Bronchial epithelial cell (primary cell): ENCODE measurements around the gene ABHD6. TPM values are rescaled to one million over a fixed set of nuclear protein-coding genes. Genes with fewer than 3 reads are reported as not detected.

Experiments used
- DNase-seq: peaks from one replicate; pipeline ENCODE4 v3.0.0-alpha.2; 2010; ENCODE audit warnings: low read depth
- FAIRE-seq: peaks from 2 replicates; lab custom pipeline; 2011; peaks lifted over from hg19 to GRCh38; lab: Jason Lieb, UNC
- H3K27me3 ChIP-seq: 2 replicates; pipeline ENCODE4 v1.5.1; 2011; ENCODE audit warnings: low read length; ENCODE audit not compliant: control insufficient read depth, insufficient read depth
- H3K36me3 ChIP-seq: 2 replicates; pipeline ENCODE4 v1.5.1; 2011; ENCODE audit warnings: low read length; ENCODE audit not compliant: control insufficient read depth, insufficient read depth
- H3K4me3 ChIP-seq: 2 replicates; pipeline ENCODE4 v1.5.1; 2011; ENCODE audit warnings: mild to moderate bottlenecking, low read depth, low read length, control low read depth
- CTCF ChIP-seq: IDR thresholded peaks from 2 replicates; pipeline ENCODE4 v1.5.1; 2011; ENCODE audit warnings: mild to moderate bottlenecking, moderate library complexity, low read length, control low read depth, inconsistent platforms; ENCODE audit not compliant: insufficient read depth, severe bottlenecking
- total RNA-seq: library from RNA; depleted of rRNA; stranded (reverse); fragments of >200 nt; gene quantifications from 2 replicates; pipeline ENCODE4 v1.2.1, GENCODE V29; 2014

The ABHD6 gene
- total RNA-seq, 1 donor from 2014 or later = 7.1 TPM

GRCh38 chr3:58249358-58250092 lies 11.9 kb downstream of the ABHD6 start:
- no peaks in the 10 kb centered on the region for H3K27me3 ChIP-seq
- no peak overlapping the region for H3K4me3 ChIP-seq
- DNase-seq (no peak), FAIRE-seq (no peak)
- TF ChIP-seq CTCF = no peak
- H3K36me3 ChIP-seq = no peaks in the 10 kb centered on the region

GRCh38 chr3:58250093-58250707 lies 12.6 kb downstream of the ABHD6 start:
- no peaks in the 10 kb centered on the region for H3K27me3 ChIP-seq
- no peak for TF ChIP-seq CTCF
- H3K4me3 ChIP-seq = no peak overlapping the region
- H3K36me3 ChIP-seq = no peaks in the 10 kb centered on the region
- DNase-seq (no peak), FAIRE-seq (no peak)

DNA sequence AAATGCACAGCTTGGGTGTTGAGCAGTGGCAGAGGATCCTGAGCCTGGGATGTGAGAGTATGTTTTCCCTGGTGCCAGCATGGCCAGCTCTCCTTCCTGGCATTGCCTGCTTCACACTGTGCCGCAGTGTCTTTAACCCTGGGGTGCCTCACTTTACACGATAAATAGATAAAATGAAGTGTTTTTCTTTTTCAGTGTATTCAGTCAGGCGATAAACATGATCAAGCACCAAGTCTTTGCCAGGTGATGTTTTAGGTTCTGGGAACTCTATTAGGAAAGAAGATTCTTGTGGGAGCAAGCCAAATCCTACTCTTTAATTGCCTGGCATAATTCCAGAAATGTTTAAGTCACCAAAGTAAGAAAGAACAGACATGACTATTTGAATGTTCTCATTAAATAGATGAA lies 14.0 kb downstream of the ABHD6 start:
- no peaks in the 10 kb centered on the region for H3K27me3 ChIP-seq
- H3K4me3 ChIP-seq = no peak overlapping the region
- no peaks in the 10 kb centered on the region for H3K36me3 ChIP-seq
- FAIRE-seq (no peak), DNase-seq (no peak)
- no peak for TF ChIP-seq CTCF

DNA sequence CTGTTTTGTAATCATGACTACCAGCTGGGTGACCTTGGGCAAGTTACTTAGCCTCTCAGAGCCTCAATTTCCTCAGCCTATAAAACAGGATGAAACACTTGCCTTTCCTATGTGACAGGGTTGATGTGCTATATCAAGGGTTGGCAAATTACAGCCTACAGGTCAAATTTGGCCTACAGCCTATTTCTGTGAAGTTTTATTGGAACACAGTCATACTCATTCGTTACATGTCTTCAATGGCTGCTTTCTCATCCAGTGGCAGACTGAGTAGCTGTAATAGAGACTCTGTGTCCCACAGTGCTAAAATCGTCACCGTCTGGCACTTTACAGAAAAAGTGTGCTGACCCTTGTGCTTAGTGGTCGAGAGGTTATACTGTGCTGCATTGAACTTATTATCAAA lies 16.6 kb downstream of the ABHD6 start:
- FAIRE-seq = no peak
- TF ChIP-seq CTCF = no peak
- Histone ChIP-seq H3K36me3 (no peaks in the 10 kb centered on the region), H3K4me3 (no peak overlapping the region), H3K27me3 (no peaks in the 10 kb centered on the region)
- DNase-seq = no peak

GRCh38 chr3:58256061-58256460 lies 18.5 kb downstream of the ABHD6 start:
- Histone ChIP-seq H3K36me3 (peaks cover 1% of the 10 kb centered on the region), H3K4me3 (no peak overlapping the region), H3K27me3 (no peaks in the 10 kb centered on the region)
- FAIRE-seq (no peak), DNase-seq (no peak)
- TF ChIP-seq CTCF = no peak
